GM12872 (cell line): ENCODE results near the gene G6PC3.

Source experiments
- CTCF ChIP-seq: IDR thresholded peaks from 3 replicates; pipeline ENCODE4 v1.5.1; 2011; ENCODE audit warnings: low read depth, mild to moderate bottlenecking, low read length, moderate library complexity; ENCODE audit not compliant: insufficient read depth

G6PC3 gene

GRCh38 chr17:44088254-44088653 lies 17.7 kb downstream of the G6PC3 start:
- no peak for TF ChIP-seq CTCF

GRCh38 chr17:44091200-44091997 lies 20.9 kb downstream of the G6PC3 start:
- TF ChIP-seq CTCF, result no peak

GRCh38 chr17:44092051-44092450 lies 21.5 kb downstream of the G6PC3 start:
- no peak for TF ChIP-seq CTCF

- no peak for TF ChIP-seq CTCF
Measured at GRCh38 chr17:44093231-44093900, 22.8 kb downstream of the G6PC3 start.

GRCh38 chr17:44094701-44095387 lies 24.3 kb downstream of the G6PC3 start:
- no peak for TF ChIP-seq CTCF

- TF ChIP-seq CTCF, result no peak
Measured at GRCh38 chr17:44095388-44095646, 24.8 kb downstream of the G6PC3 start.

GRCh38 chr17:44095647-44096496 lies 25.3 kb downstream of the G6PC3 start:
- TF ChIP-seq CTCF, result no peak
